Measurements from ENCODE around the gene PCDH15.
"Not testable (repeated sequence)": the region's sequence is repeated elsewhere in the genome, so short reads cannot be mapped to it uniquely, and the experiment has no call there.

PCDH15 gene

DNA sequence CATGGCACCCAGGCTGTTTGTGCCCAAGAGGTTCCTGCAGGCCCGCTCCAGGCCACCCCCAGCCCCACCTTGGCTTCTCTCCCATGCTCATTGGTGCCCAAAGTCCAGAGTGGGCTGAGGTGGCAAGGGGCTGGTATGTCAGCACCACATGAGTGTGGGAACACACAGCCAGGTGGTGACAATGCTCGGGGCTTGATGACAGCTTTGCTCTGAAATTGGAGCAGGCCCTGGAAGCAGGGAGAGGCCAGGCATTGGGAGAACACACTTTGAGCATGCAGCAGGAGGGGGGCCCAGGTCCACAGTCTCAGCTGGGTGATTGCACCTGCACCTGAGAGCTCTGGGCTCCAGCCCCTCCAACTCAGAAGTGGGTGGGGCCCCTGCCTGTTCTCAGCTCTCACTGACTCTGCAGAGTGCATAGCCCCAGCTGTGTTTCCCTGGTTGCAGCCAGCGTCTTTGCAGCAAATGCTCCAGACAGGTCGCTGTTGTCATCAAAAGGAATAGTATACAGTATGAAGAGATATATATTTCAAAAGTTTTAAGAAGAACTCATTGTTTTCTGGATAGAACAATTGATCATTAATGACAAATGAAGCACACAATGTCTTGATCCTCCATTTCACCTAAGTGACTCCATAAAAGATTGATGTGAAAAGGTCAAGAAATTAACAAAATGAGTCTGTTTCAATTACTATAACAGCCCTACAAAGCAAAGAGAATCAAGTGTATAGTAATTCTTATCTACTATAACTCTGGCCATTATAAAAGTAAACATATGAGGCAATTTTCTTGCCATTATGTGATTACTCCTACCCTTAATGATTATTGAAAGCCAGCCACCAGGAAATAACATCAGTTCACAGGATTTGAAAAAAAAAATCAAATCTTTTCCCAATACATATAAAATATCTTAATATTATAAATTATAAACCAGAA lies 848.1 kb downstream of the PCDH15 start:
- DNase-seq = no peak

GRCh38 chr10:53939654-53940053 lies 861.4 kb downstream of the PCDH15 start:
- DNase-seq = no peak

GRCh38 chr10:53930648-53931047 lies 870.4 kb downstream of the PCDH15 start:
- no peak for DNase-seq

GRCh38 chr10:53924051-53924700 lies 876.9 kb downstream of the PCDH15 start:
- DNase-seq = not testable (repeated sequence)

DNA sequence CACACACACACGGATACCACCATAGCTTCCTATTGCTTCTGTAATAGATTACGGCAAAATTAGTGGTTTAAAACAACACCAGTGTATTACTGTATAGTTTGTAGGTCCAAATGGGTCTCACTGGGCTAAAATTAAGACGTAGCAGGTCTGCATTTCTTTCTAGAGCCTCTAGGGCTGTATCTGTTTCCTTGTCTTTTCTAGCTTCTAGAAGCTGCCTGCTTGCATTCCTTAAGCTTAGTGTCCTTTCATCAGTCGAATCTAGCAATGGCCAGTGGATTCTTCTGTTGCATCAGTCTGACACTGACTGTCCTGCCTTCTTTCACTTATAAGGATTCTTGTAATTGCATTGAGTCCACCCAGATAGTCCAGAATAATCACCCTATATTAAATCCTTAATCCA lies 882.3 kb downstream of the PCDH15 start:
- DNase-seq = no peak

GRCh38 chr10:53909791-53910190 lies 891.2 kb downstream of the PCDH15 start:
- no peak for DNase-seq

- no peak for DNase-seq
Measured at GRCh38 chr10:53904506-53905241, 896.4 kb downstream of the PCDH15 start.

- no peak for DNase-seq
Measured at GRCh38 chr10:53903756-53904155, 897.3 kb downstream of the PCDH15 start.

DNA sequence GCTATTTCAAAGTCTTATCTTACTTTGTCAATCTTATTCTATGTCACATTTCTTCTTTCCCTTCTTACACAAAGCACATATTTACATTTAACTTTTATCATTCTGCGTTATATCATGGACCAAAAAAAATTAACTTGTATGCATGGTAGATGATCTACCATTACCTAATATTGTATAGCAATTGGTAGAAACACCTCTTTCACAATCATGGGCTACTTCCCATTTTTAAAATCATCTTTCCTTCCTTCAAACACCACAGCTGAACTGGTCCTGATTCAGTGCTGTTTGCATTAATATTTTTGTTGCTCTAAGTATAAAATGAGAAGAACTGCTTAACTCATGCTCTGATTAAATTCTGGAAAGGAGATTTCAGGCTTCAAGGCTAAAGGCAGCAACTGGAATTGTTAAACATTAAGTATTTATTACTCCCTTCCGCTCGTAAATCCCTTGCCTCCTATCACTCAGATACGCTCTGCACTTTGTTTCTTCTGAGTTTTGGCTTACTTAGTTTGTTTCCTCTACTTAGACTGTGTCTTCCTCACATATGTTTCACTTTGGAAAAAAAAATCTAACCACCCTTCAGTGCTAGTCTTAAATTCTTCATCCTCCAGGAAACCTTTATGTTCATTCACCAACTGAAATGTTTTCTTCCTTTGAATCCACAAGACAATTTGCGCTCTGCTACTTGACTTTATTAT lies 901.4 kb downstream of the PCDH15 start:
- no peak for DNase-seq

DNA sequence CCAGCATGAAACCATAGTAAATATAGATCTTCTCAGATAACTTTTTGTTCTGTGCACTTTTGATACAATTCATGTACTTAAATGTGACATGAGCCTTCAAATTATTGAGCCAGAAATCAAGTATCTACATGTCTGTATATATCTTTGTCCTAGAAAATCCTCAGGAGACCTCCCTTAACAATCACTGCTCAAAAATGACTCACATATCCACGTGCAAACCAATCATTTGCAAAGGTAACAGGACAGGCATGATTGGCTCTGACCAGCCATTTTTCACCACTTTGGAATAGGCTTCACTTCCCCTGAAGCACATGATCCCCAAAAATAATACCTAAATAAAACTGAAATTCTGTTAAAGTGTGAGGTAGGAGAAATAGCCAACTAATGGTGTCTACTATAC lies 902.5 kb downstream of the PCDH15 start:
- DNase-seq = no peak

- no peak for DNase-seq
Measured at GRCh38 chr10:53894145-53894544, 906.9 kb downstream of the PCDH15 start.

DNA sequence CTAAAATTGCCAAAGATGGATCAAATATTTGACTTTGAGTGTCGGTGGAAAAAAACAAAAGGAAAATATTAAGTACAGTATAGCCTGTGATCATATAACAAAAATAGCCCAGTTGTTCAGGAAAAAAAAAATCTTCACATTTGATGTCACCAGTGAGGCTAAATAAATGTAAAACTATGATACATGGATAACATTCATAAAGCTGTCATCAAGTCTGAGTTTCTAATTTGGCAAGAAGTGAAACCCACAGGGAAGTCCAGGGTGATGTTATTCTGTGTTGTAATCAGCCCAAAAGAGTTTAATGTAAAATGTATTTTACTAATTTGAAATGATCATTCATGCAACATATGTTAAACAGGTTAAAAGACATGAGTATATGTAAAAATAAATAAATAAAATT lies 908.0 kb downstream of the PCDH15 start:
- DNase-seq = no peak

GRCh38 chr10:53886325-53887300 lies 914.4 kb downstream of the PCDH15 start:
- no peak for DNase-seq

GRCh38 chr10:53864846-53865245 lies 936.2 kb downstream of the PCDH15 start:
- DNase-seq = no peak

- DNase-seq = no peak
Measured at GRCh38 chr10:53852450-53853175, 948.4 kb downstream of the PCDH15 start.

- no peak for DNase-seq
Measured at GRCh38 chr10:53846809-53847208, 954.2 kb downstream of the PCDH15 start.

DNA sequence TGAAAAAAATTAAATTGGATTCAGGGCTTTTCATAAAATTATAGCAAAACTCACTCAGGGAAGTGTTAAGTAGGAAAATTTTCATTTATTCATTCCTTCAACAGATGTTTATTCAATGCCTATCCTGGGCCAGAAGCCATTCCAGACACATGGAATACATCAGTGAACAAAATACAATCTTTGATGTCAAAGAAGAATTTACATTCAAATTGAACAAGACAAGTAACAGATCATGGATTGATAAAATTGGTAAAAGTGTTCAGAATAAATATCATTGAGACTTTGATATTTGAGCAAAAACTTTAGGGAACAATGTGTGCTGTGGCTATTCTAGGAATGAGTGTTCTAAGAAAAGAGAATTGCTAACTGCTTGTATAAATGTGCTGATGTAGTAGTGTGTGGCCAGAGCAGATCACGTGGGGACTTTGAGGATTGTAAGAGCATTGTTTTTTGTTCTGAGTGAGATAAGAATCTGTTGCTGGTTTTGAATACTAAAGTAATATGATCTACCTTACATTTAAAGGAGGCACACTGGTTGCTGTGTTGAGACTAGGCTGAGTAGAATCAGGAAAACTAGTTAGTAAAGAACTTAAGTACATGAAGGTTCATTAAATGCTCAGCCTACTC lies 957.2 kb downstream of the PCDH15 start:
- DNase-seq = no peak

GRCh38 chr10:53841483-53842145 lies 959.4 kb downstream of the PCDH15 start:
- no peak for DNase-seq

GRCh38 chr10:53840653-53841052 lies 960.4 kb downstream of the PCDH15 start:
- no peak for DNase-seq
